Measurements from ENCODE around the gene GCK. TPM values are rescaled to one million over a fixed set of nuclear protein-coding genes. Genes with fewer than 3 reads are reported as not detected.

Gene GCK
- total RNA-seq, 1 donor from 2014 or later = not detected

- Mint-ChIP-seq H3K9me3 (ENCODE audit: unreplicated experiment) (peaks cover 7% of the 10 kb centered on the region), H3K27me3 (ENCODE audit: unreplicated experiment) (no peaks in the 10 kb centered on the region), H3K4me1 (ENCODE audit: unreplicated experiment) (peaks cover 19% of the 10 kb centered on the region), H3K36me3 (ENCODE audit: unreplicated experiment) (peaks cover 12% of the 10 kb centered on the region), H3K27ac (ENCODE audit: unreplicated experiment) (peak overlapping the region; percentile 76), H3K4me3 (ENCODE audit: unreplicated experiment) (peak overlapping the region; percentile 84)
- no peak for DNase-seq (ENCODE audit: extremely low spot score, unreplicated experiment)
- no peak for TF ChIP-seq CTCF (IDR thresholded peaks at IDR 0.05)
Measured at GRCh38 chr7:44122529-44122928, 66.7 kb downstream of the GCK start.

- H3K27ac Mint-ChIP-seq (ENCODE audit: unreplicated experiment) = no peak overlapping the region
- no peak for TF ChIP-seq CTCF (IDR thresholded peaks at IDR 0.05)
- H3K4me1 Mint-ChIP-seq (ENCODE audit: unreplicated experiment) = peaks cover 19% of the 10 kb centered on the region
- H3K9me3 Mint-ChIP-seq (ENCODE audit: unreplicated experiment) = peaks cover 3% of the 10 kb centered on the region
- H3K4me3 Mint-ChIP-seq (ENCODE audit: unreplicated experiment) = peak overlapping the region; percentile 84
- peaks cover 10% of the 10 kb centered on the region for H3K36me3 Mint-ChIP-seq (ENCODE audit: unreplicated experiment)
- H3K27me3 Mint-ChIP-seq (ENCODE audit: unreplicated experiment) = no peaks in the 10 kb centered on the region
- DNase-seq (ENCODE audit: extremely low spot score, unreplicated experiment) = no peak
Measured at GRCh38 chr7:44121761-44122420, 67.3 kb downstream of the GCK start.

- no peak for DNase-seq (ENCODE audit: extremely low spot score, unreplicated experiment)
Measured at GRCh38 chr7:44120395-44120794, 68.8 kb downstream of the GCK start.

GRCh38 chr7:44119829-44120380 is 69.3 kb downstream of the GCK start:
- Mint-ChIP-seq H3K27ac (ENCODE audit: unreplicated experiment) (no peak overlapping the region), H3K4me3 (ENCODE audit: unreplicated experiment) (no peak overlapping the region), H3K27me3 (ENCODE audit: unreplicated experiment) (no peaks in the 10 kb centered on the region), H3K4me1 (ENCODE audit: unreplicated experiment) (peaks cover 19% of the 10 kb centered on the region), H3K36me3 (ENCODE audit: unreplicated experiment) (peaks cover 10% of the 10 kb centered on the region), H3K9me3 (ENCODE audit: unreplicated experiment) (no peaks in the 10 kb centered on the region)
- DNase-seq (ENCODE audit: extremely low spot score, unreplicated experiment) = no peak
- no peak for TF ChIP-seq CTCF (IDR thresholded peaks at IDR 0.05)

More at GRCh38 chr7:44120395-44120794, 68.8 kb downstream of the GCK start:
- H3K4me1 Mint-ChIP-seq (ENCODE audit: unreplicated experiment) = peaks cover 19% of the 10 kb centered on the region
- H3K27me3 Mint-ChIP-seq (ENCODE audit: unreplicated experiment) = no peaks in the 10 kb centered on the region
- H3K9me3 Mint-ChIP-seq (ENCODE audit: unreplicated experiment) = no peaks in the 10 kb centered on the region
- H3K4me3 Mint-ChIP-seq (ENCODE audit: unreplicated experiment) = no peak overlapping the region
- no peak for TF ChIP-seq CTCF (IDR thresholded peaks at IDR 0.05)
- H3K36me3 Mint-ChIP-seq (ENCODE audit: unreplicated experiment) = peaks cover 10% of the 10 kb centered on the region
- no peak overlapping the region for H3K27ac Mint-ChIP-seq (ENCODE audit: unreplicated experiment)

- H3K4me1 Mint-ChIP-seq (ENCODE audit: unreplicated experiment) = peaks cover 15% of the 10 kb centered on the region
- no peak for DNase-seq (ENCODE audit: extremely low spot score, unreplicated experiment)
- H3K27me3 Mint-ChIP-seq (ENCODE audit: unreplicated experiment) = no peaks in the 10 kb centered on the region
- H3K36me3 Mint-ChIP-seq (ENCODE audit: unreplicated experiment) = peaks cover 14% of the 10 kb centered on the region
- no peak overlapping the region for H3K4me3 Mint-ChIP-seq (ENCODE audit: unreplicated experiment)
- H3K27ac Mint-ChIP-seq (ENCODE audit: unreplicated experiment) = peak overlapping the region; percentile 28
- TF ChIP-seq CTCF (IDR thresholded peaks at IDR 0.05) = no peak
- H3K9me3 Mint-ChIP-seq (ENCODE audit: unreplicated experiment) = no peaks in the 10 kb centered on the region
Measured at GRCh38 chr7:44117801-44118429, 71.3 kb downstream of the GCK start.
